CD14-positive monocyte (primary cell): ENCODE results near the gene SPRR2D. TPM values are rescaled to one million over a fixed set of nuclear protein-coding genes. Genes with fewer than 3 reads are reported as not detected.

ENCODE experiments used
- DNase-seq, 3 donors: peaks; one replicate each; pipeline ENCODE4 v3.0.0-alpha.2; 2011 to 2022
- H2AFZ ChIP-seq: 2 replicates; pipeline ENCODE4 v1.6.0; 2012; ENCODE audit warnings: mild to moderate bottlenecking, low read depth, low read length, inconsistent platforms; ENCODE audit not compliant: insufficient read depth, poor library complexity, severe bottlenecking
- H3K27ac ChIP-seq, 2 donors: 1 replicate in 1 of 2; 2 replicates in 1 of 2; pipeline ENCODE4 v1.5.1; 2012 to 2013; ENCODE audit warnings: low read length in 2 of 2, control low read depth in 1 of 2, inconsistent platforms in 1 of 2, low read depth in 1 of 2, mild to moderate bottlenecking in 1 of 2
- H3K27me3 ChIP-seq, 2 donors: one replicate each; pipeline versions ENCODE4 v1.6.0 to v1.6.1; 2011 to 2013; ENCODE audit warnings: low read length in 2 of 2; ENCODE audit not compliant: control insufficient read depth in 2 of 2, insufficient read depth in 2 of 2
- H3K36me3 ChIP-seq, 2 donors: replicated peaks in 1 of 2; 1 replicate in 1 of 2; 2 replicates in 1 of 2; pipeline versions ENCODE4 v1.5.1 to v1.6.1; 2012 to 2013; ENCODE audit warnings: low read length in 2 of 2, control low read depth in 1 of 2, inconsistent platforms in 1 of 2, mild to moderate bottlenecking in 1 of 2; ENCODE audit not compliant: insufficient read depth in 2 of 2, control insufficient read depth in 1 of 2
- H3K4me1 ChIP-seq, 2 donors: 1 replicate in 1 of 2; 2 replicates in 1 of 2; pipeline versions ENCODE4 v1.5.1 to v1.6.1; 2012 to 2013; ENCODE audit warnings: low read length in 2 of 2, control low read depth in 1 of 2, inconsistent platforms in 1 of 2, mild to moderate bottlenecking in 1 of 2, moderate library complexity in 1 of 2; ENCODE audit not compliant: insufficient read depth in 2 of 2, control insufficient read depth in 1 of 2
- H3K4me2 ChIP-seq: replicated peaks from 2 replicates; pipeline ENCODE3; 2012; ENCODE audit warnings: low read length, moderate library complexity, mild to moderate bottlenecking; ENCODE audit not compliant: poor library complexity, severe bottlenecking; ENCODE audit errors: extremely low read depth
- H3K4me3 ChIP-seq, 3 experiments: fragments of 200-600 bp in 1 of 3; sonication (generic) in 1 of 3; replicated peaks in 1 of 3; 1 replicate in 2 of 3; 2 replicates in 1 of 3; pipeline ENCODE4 v1.5.1; 2011 to 2013; ENCODE audit warnings: low read length in 3 of 3, mild to moderate bottlenecking in 3 of 3, control low read depth in 2 of 3, low read depth in 2 of 3, inconsistent platforms in 1 of 3, moderate library complexity in 1 of 3
- H3K79me2 ChIP-seq: 2 replicates; pipeline ENCODE4 v1.6.0; 2012; ENCODE audit warnings: mild to moderate bottlenecking, control low read depth, inconsistent platforms, low read length, moderate library complexity; ENCODE audit not compliant: insufficient read depth
- H3K9ac ChIP-seq: 2 replicates; pipeline ENCODE4 v1.6.0; 2017; ENCODE audit warnings: low read length, mild to moderate bottlenecking; ENCODE audit not compliant: insufficient read depth, poor library complexity, severe bottlenecking
- H3K9me3 ChIP-seq, 2 donors: replicated peaks in 1 of 2; 1 replicate in 1 of 2; 2 replicates in 1 of 2; pipeline versions ENCODE4 v1.5.1 to v1.6.1; 2012 to 2013; ENCODE audit warnings: low read length in 2 of 2, control low read depth in 1 of 2; ENCODE audit not compliant: control insufficient read depth in 1 of 2, insufficient read depth in 1 of 2
- H4K20me1 ChIP-seq: 2 replicates; pipeline ENCODE4 v1.6.0; 2012; ENCODE audit warnings: mild to moderate bottlenecking, low read length, control low read depth, moderate library complexity; ENCODE audit not compliant: insufficient read depth
- H3K27ac Mint-ChIP-seq, 7 donors: one replicate each; pipeline ENCODE4 v1.8.0; 2020; ENCODE audit warnings: mild to moderate bottlenecking in 7 of 7, mixed read lengths in 7 of 7, moderate library complexity in 6 of 7, inconsistent platforms in 2 of 7
- H3K27me3 Mint-ChIP-seq, 3 donors: one replicate each; pipeline ENCODE4 v1.8.0; 2021 to 2022; ENCODE audit warnings: low read depth in 3 of 3, mild to moderate bottlenecking in 3 of 3, mixed read lengths in 3 of 3, moderate library complexity in 3 of 3, inconsistent platforms in 1 of 3
- H3K36me3 Mint-ChIP-seq, 2 donors: one replicate each; pipeline ENCODE4 v1.8.0; 2020; ENCODE audit warnings: mixed read lengths in 2 of 2, inconsistent platforms in 1 of 2, mild to moderate bottlenecking in 1 of 2
- H3K4me1 Mint-ChIP-seq: one replicate; pipeline ENCODE4 v1.8.0; 2020; ENCODE audit warnings: mild to moderate bottlenecking, mixed read lengths
- H3K4me3 Mint-ChIP-seq, 2 donors: one replicate each; pipeline ENCODE4 v1.8.0; 2020; ENCODE audit warnings: mild to moderate bottlenecking in 2 of 2, mixed read lengths in 2 of 2, moderate library complexity in 1 of 2
- H3K9me3 Mint-ChIP-seq, 7 donors: one replicate each; pipeline ENCODE4 v1.8.0; 2020 to 2022; ENCODE audit warnings: mixed read lengths in 7 of 7, mild to moderate bottlenecking in 6 of 7, moderate library complexity in 6 of 7, inconsistent platforms in 2 of 7
- CTCF ChIP-seq: fragments of 200-600 bp; IDR thresholded peaks from one replicate; pipeline ENCODE4 v1.8.0; 2022; ENCODE audit warnings: antibody characterized with exemption, mild to moderate bottlenecking
- WGBS: methylation state at CpG from one replicate; pipeline ENCODE4 v1.1.5; 2013; ENCODE audit warnings: missing lambda C conversion rate; ENCODE audit not compliant: insufficient coverage; 5-methylcytosine and 5-hydroxymethylcytosine counted together
- intact Hi-C, 2 donors: fragments of 100-400 bp; cut with micrococcal nuclease; formaldehyde crosslinking; loops; one replicate each; pipeline versions ENCODE4 v1.15.0 to v1.15.1; 2023
- polyA plus RNA-seq, 3 donors: library from polyadenylated mRNA; depleted of rRNA in 1 of 3; unstranded in 2 of 3; stranded (reverse) in 1 of 3; fragments of 300-500 nt in 2 of 3; fragments of >200 nt in 1 of 3; fragmentation: Illumina TruSeq in 2 of 3; gene quantifications; 1 replicate in 2 of 3; 2 replicates in 1 of 3; pipeline ENCODE4 v1.2.3, GENCODE V29; 2012 to 2021
- small RNA-seq: library from RNA; depleted of rRNA; stranded (forward); fragments of <200 nt; gene quantifications from one replicate; pipeline ENCODE3, GENCODE V24; 2012; ENCODE audit warnings: low read depth; ENCODE audit not compliant: insufficient read length

The SPRR2D gene
- polyA plus RNA-seq, 3 donors, result not detected

- H3K9me3 Mint-ChIP-seq, result peaks cover 0 to 7% (median 4%) of the 10 kb centered on the region in 7 donors
- H3K36me3 Mint-ChIP-seq, result no peaks in the 10 kb centered on the region
- Histone ChIP-seq H4K20me1 (no peaks in the 10 kb centered on the region), H2AFZ (no peak overlapping the region), H3K27me3 (peaks cover 2% of the 10 kb centered on the region in 2 donors), H3K4me1 (no peaks in the 10 kb centered on the region), H3K9ac (no peak overlapping the region), H3K27ac (no peak overlapping the region), H3K36me3 (no peaks in the 10 kb centered on the region), H3K9me3 (no peaks in the 10 kb centered on the region), H3K4me3 (no peak overlapping the region), H3K79me2 (no peaks in the 10 kb centered on the region), H3K4me2 (no peak overlapping the region)
- H3K27me3 Mint-ChIP-seq, result peaks cover 5 to 13% (median 7%) of the 10 kb centered on the region in 3 donors
- no peak overlapping the region for H3K4me3 Mint-ChIP-seq
- no CpG with 5 or more reads among the region's 1 CpG for WGBS
- no peak for TF ChIP-seq CTCF
- DNase-seq, result no peak
- intact Hi-C loops, result no loop called here
- no peaks in the 10 kb centered on the region for H3K4me1 Mint-ChIP-seq
- no peak overlapping the region for H3K27ac Mint-ChIP-seq
Observed at GRCh38 chr1:152995842-152996241, 45.1 kb downstream of the SPRR2D start.

- Mint-ChIP-seq H3K9me3 (peaks cover 0 to 8% (median 3%) of the 10 kb centered on the region in 7 donors), H3K4me1 (no peaks in the 10 kb centered on the region), H3K27ac (no peak overlapping the region), H3K36me3 (no peaks in the 10 kb centered on the region), H3K4me3 (no peak overlapping the region), H3K27me3 (peaks cover 3 to 16% (median 5%) of the 10 kb centered on the region in 3 donors)
- peaks cover 2% of the 10 kb centered on the region in 2 donors for H3K27me3 ChIP-seq
- no peak overlapping the region for H2AFZ ChIP-seq
- no peak for DNase-seq
- H3K36me3 ChIP-seq, result no peaks in the 10 kb centered on the region
- H3K79me2 ChIP-seq, result no peaks in the 10 kb centered on the region
- H3K4me2 ChIP-seq, result no peak overlapping the region
- H3K9ac ChIP-seq, result no peak overlapping the region
- H3K4me3 ChIP-seq, result no peak overlapping the region
- no peaks in the 10 kb centered on the region for H3K4me1 ChIP-seq
- no peaks in the 10 kb centered on the region for H3K9me3 ChIP-seq
- H4K20me1 ChIP-seq, result no peaks in the 10 kb centered on the region
- no peak overlapping the region for H3K27ac ChIP-seq
- intact Hi-C loops, result no loop called here
- 100% methylated on average over 2 of the region's 6 CpGs for WGBS
- no peak for TF ChIP-seq CTCF
Observed at GRCh38 chr1:152993186-152993585, 47.7 kb downstream of the SPRR2D start.

Small RNAs within 50 kb of the gene (small RNA-seq; reads per million reads assigned to genes)
- gene AL356867.1 (not detected), gene RF00322 (not detected)

Other genes starting within 250 kb of the SPRR2D start
- not detected for gene LCE1D, start 244.4 kb downstream of the SPRR2D start, polyA plus RNA-seq
- gene LCE1C, start 234.5 kb downstream of the SPRR2D start, polyA plus RNA-seq, result not detected
- gene LCE1B, start 229.1 kb downstream of the SPRR2D start, polyA plus RNA-seq, result not detected
- not detected for gene LCE1A, start 213.6 kb downstream of the SPRR2D start, polyA plus RNA-seq
- gene LCE6A, start 198.3 kb downstream of the SPRR2D start, polyA plus RNA-seq, result not detected
- not detected for gene LCE7A, start 181.1 kb downstream of the SPRR2D start, polyA plus RNA-seq
- gene SMCP, start 162.8 kb downstream of the SPRR2D start, polyA plus RNA-seq, result not detected
- gene IVL, start 132.6 kb downstream of the SPRR2D start, polyA plus RNA-seq, result not detected
- gene SPRR5, start 93.9 kb downstream of the SPRR2D start, polyA plus RNA-seq, result not detected
- not detected for gene SPRR4, start 70.5 kb downstream of the SPRR2D start, polyA plus RNA-seq
- gene SPRR1A, start 57.0 kb downstream of the SPRR2D start, polyA plus RNA-seq, result not detected
- not detected for gene SPRR3, start 39.4 kb downstream of the SPRR2D start, polyA plus RNA-seq
- not detected for gene SPRR1B, start 9.9 kb downstream of the SPRR2D start, polyA plus RNA-seq
- gene SPRR2A, start 16.4 kb upstream of the SPRR2D start, polyA plus RNA-seq, result not detected
- not detected for gene SPRR2B, start 30.5 kb upstream of the SPRR2D start, polyA plus RNA-seq
- gene SPRR2E, start 53.4 kb upstream of the SPRR2D start, polyA plus RNA-seq, result not detected
- not detected for gene SPRR2F, start 72.4 kb upstream of the SPRR2D start, polyA plus RNA-seq
- not detected for gene SPRR2G, start 109.8 kb upstream of the SPRR2D start, polyA plus RNA-seq
- gene LELP1, start 162.3 kb upstream of the SPRR2D start, polyA plus RNA-seq, result not detected
- not detected for gene PRR9, start 176.5 kb upstream of the SPRR2D start, polyA plus RNA-seq
- not detected for gene LORICRIN, start 218.6 kb upstream of the SPRR2D start, polyA plus RNA-seq